IMR-90 (cell line): ENCODE data around the gene NAA10. TPM values are rescaled to one million over a fixed set of nuclear protein-coding genes. Genes with fewer than 3 reads are reported as not detected.

Source experiments
- ATAC-seq: fragments of 200-7000 bp; cut with Tn5 transposase; 2 replicates; pipeline ENCODE4 v1.9.1; 2020; ENCODE audit warnings: low read depth, mild to moderate bottlenecking, moderate library complexity
- BruUV-seq: library from RNA; stranded (reverse); fragments of 400-500 nt; replicated peaks from 2 replicates; lab custom pipeline; 2021; lab: Mats Ljungman, UMichigan
- CTCF ChIA-PET: fragments of 300-600 bp; formaldehyde crosslinking; extraction: SDS; loops from one replicate; lab custom pipeline; 2021; ENCODE audit warnings: antibody characterized with exemption; lab: Yijun Ruan, JAX
- POLR2A ChIA-PET: fragments of 300-600 bp; sonication (Branson Sonifier 250); formaldehyde crosslinking; loops from one replicate; lab custom pipeline; 2022; ENCODE audit warnings: antibody characterized with exemption; ENCODE audit not compliant: unreplicated experiment; lab: Charles Lee
- DNase-seq: peaks from one replicate; pipeline ENCODE4 v3.0.0; 2013
- H2AFZ ChIP-seq: replicated peaks from 2 replicates; pipeline ENCODE3; 2013; ENCODE audit warnings: low read length, mild to moderate bottlenecking; ENCODE audit not compliant: poor library complexity
- H2AK5ac ChIP-seq: 2 replicates; pipeline ENCODE4 v1.6.1; 2013; ENCODE audit warnings: low read depth, low read length, inconsistent platforms
- H2AK9ac ChIP-seq: replicated peaks from 2 replicates; pipeline ENCODE3; 2013; ENCODE audit warnings: mild to moderate bottlenecking, low read depth, low read length, moderate library complexity; ENCODE audit not compliant: poor library complexity
- H2BK120ac ChIP-seq: 2 replicates; pipeline ENCODE4 v1.6.1; 2013; ENCODE audit warnings: low read depth, low read length, inconsistent platforms
- H2BK15ac ChIP-seq: 3 replicates; pipeline ENCODE4 v1.6.1; 2013; ENCODE audit warnings: low read depth, low read length, inconsistent platforms
- H2BK20ac ChIP-seq: 2 replicates; pipeline ENCODE4 v1.6.1; 2013; ENCODE audit warnings: low read depth, mild to moderate bottlenecking, inconsistent platforms, low read length, moderate library complexity
- H2BK5ac ChIP-seq: 2 replicates; pipeline ENCODE4 v1.6.1; 2013; ENCODE audit warnings: mild to moderate bottlenecking, low read depth, low read length, inconsistent platforms; ENCODE audit not compliant: poor library complexity, severe bottlenecking
- H3K14ac ChIP-seq: replicated peaks from 2 replicates; pipeline ENCODE4 v1.6.1; 2013; ENCODE audit warnings: low read depth, low read length, inconsistent platforms
- H3K18ac ChIP-seq: 2 replicates; pipeline ENCODE4 v1.6.1; 2013; ENCODE audit warnings: low read depth, low read length, control low read depth
- H3K23ac ChIP-seq: 2 replicates; pipeline ENCODE4 v1.6.1; 2013; ENCODE audit warnings: low read depth, low read length, inconsistent platforms
- H3K27ac ChIP-seq: 2 replicates; pipeline ENCODE4 v1.5.1; 2013; ENCODE audit warnings: mild to moderate bottlenecking, control low read depth, low read length; ENCODE audit not compliant: insufficient read depth
- H3K27me3 ChIP-seq: 2 replicates; pipeline ENCODE4 v1.6.1; 2013; ENCODE audit warnings: low read length; ENCODE audit not compliant: control insufficient read depth, insufficient read depth
- H3K36me3 ChIP-seq: 2 replicates; pipeline ENCODE4 v1.6.1; 2013; ENCODE audit warnings: low read length, mixed read lengths; ENCODE audit not compliant: control insufficient read depth, insufficient read depth
- H3K4ac ChIP-seq: 2 replicates; pipeline ENCODE4 v1.6.1; 2013; ENCODE audit warnings: low read depth, low read length, inconsistent platforms
- H3K4me1 ChIP-seq: 2 replicates; pipeline ENCODE4 v1.6.1; 2013; ENCODE audit warnings: low read length, mixed read lengths; ENCODE audit not compliant: control insufficient read depth, insufficient read depth
- H3K4me2 ChIP-seq: 2 replicates; pipeline ENCODE4 v1.6.1; 2013; ENCODE audit warnings: low read depth, mild to moderate bottlenecking, control low read depth, low read length, moderate library complexity
- H3K4me3 ChIP-seq: 2 replicates; pipeline ENCODE4 v1.5.1; 2013; ENCODE audit warnings: low read depth, mild to moderate bottlenecking, control low read depth, low read length, moderate library complexity; ENCODE audit not compliant: insufficient read depth
- H3K56ac ChIP-seq: 2 replicates; pipeline ENCODE4 v1.6.1; 2013; ENCODE audit warnings: low read length, inconsistent platforms; ENCODE audit not compliant: insufficient read depth; ENCODE audit errors: extremely low read depth
- H3K79me1 ChIP-seq, 2 experiments: 2 replicates each; pipeline ENCODE4 v1.6.1; 2013; ENCODE audit warnings: low read length in 2 of 2, inconsistent platforms in 1 of 2, low read depth in 1 of 2
- H3K9ac ChIP-seq: 2 replicates; pipeline ENCODE4 v1.6.1; 2013; ENCODE audit warnings: low read depth, low read length, control low read depth
- H3K9me1 ChIP-seq: 2 replicates; pipeline ENCODE4 v1.6.1; 2013; ENCODE audit warnings: low read length, inconsistent platforms; ENCODE audit not compliant: insufficient read depth
- H3K9me3 ChIP-seq: 2 replicates; pipeline ENCODE4 v1.6.1; 2013; ENCODE audit warnings: low read length; ENCODE audit not compliant: control insufficient read depth, insufficient read depth
- H4K20me1 ChIP-seq: 2 replicates; pipeline ENCODE4 v1.6.1; 2013; ENCODE audit warnings: low read length, inconsistent platforms; ENCODE audit not compliant: insufficient read depth
- H4K5ac ChIP-seq: 2 replicates; pipeline ENCODE4 v1.6.1; 2013; ENCODE audit warnings: mild to moderate bottlenecking, low read depth, low read length, control low read depth
- H4K8ac ChIP-seq, 2 experiments: 2 replicates each; pipeline ENCODE4 v1.6.1; 2013; ENCODE audit warnings: low read depth in 2 of 2, low read length in 2 of 2, control low read depth in 1 of 2, inconsistent platforms in 1 of 2
- H4K91ac ChIP-seq: 2 replicates; pipeline ENCODE4 v1.6.1; 2013; ENCODE audit warnings: low read depth, low read length, inconsistent platforms; ENCODE audit not compliant: insufficient read depth
- MAZ ChIP-seq: IDR thresholded peaks from 2 replicates; pipeline ENCODE4 v1.6.1; 2012; ENCODE audit warnings: low read depth, mild to moderate bottlenecking, low read length, improper control_type of control experiment, moderate library complexity, borderline replicate concordance
- USF2 ChIP-seq: fragments of 150-350 bp; IDR thresholded peaks from 2 replicates; pipeline ENCODE4 v1.6.1; 2017; ENCODE audit warnings: mild to moderate bottlenecking, antibody characterized with exemption, low read length, low read depth
- WGBS, 2 experiments: methylation state at CpG; one replicate each; pipeline versions ENCODE4 v1.1.5 to v1.1.7; 2013; ENCODE audit warnings: missing lambda C conversion rate in 2 of 2; ENCODE audit not compliant: insufficient read length in 1 of 2; ENCODE audit errors: extremely low coverage in 2 of 2; 5-methylcytosine and 5-hydroxymethylcytosine counted together
- dilution Hi-C: fragments of 300-500 bp; cut with HindIII; formaldehyde crosslinking; loops from one replicate; pipeline ENCODE4 v1.14.3; 2018; ENCODE audit warnings: low sequenced_read_pairs; ENCODE audit not compliant: unreplicated experiment
- in situ Hi-C: fragments of 300-500 bp; cut with MboI; formaldehyde crosslinking; loops from 3 replicates; pipeline ENCODE4 v1.14.3; 2019; ENCODE audit warnings: low sequenced_read_pairs, inconsistent platforms, mixed read lengths
- intact Hi-C: fragments of 100-400 bp; cut with micrococcal nuclease; formaldehyde crosslinking; loops from 2 replicates; pipeline ENCODE4 v1.10.0; 2022
- microRNA-seq, 2 experiments: library from miRNA; stranded (forward) in 1 of 2; unstranded in 1 of 2; fragments of 10-50 nt in 1 of 2; fragments of <30 nt in 1 of 2; gene quantifications in 1 of 2; microRNA quantifications in 1 of 2; one replicate each; pipeline versions ENCODE3 to v1.1.0; 2013 to 2020; ENCODE audit not compliant: insufficient read depth in 1 of 2, insufficient read length in 1 of 2, unreplicated experiment in 1 of 2
- polyA plus RNA-seq, 3 experiments: library from polyadenylated mRNA; depleted of rRNA; stranded (reverse); fragments of >200 nt; gene quantifications; 2 replicates each; pipeline ENCODE4 v1.2.3, GENCODE V29; 2012; ENCODE audit warnings: low replicate concordance in 1 of 3
- small RNA-seq, 5 experiments: library from RNA; depleted of rRNA; stranded (forward); fragments of <200 nt; gene quantifications; one replicate each; pipeline ENCODE3, GENCODE V24; 2012
- total RNA-seq: library from RNA; depleted of rRNA; stranded (reverse); fragments of >200 nt; gene quantifications from 2 replicates; pipeline ENCODE4 v1.2.3, GENCODE V29; 2012; rRNA removed

The NAA10 gene
- total and polyA plus RNA-seq, 2 of the 4 experiments (the other 2 are of a cell fraction): 98.6 to 172 TPM

GRCh38 chrX:153879741-153880439 is 54.9 kb downstream of the NAA10 start:
- no peak overlapping the region for H2BK15ac ChIP-seq
- POLR2A ChIA-PET: no interaction called here
- intact Hi-C loops: no loop called here
- H3K36me3 ChIP-seq: no peaks in the 10 kb centered on the region
- no peak overlapping the region for H2AFZ ChIP-seq
- H4K91ac ChIP-seq: no peak overlapping the region
- H4K5ac ChIP-seq: no peak overlapping the region
- H3K79me1 ChIP-seq: no peaks in the 10 kb centered on the region
- H3K27me3 ChIP-seq: peaks cover 43% of the 10 kb centered on the region
- H2BK20ac ChIP-seq: no peak overlapping the region
- H3K18ac ChIP-seq: no peak overlapping the region
- H3K4me2 ChIP-seq: no peak overlapping the region
- no peak overlapping the region for H3K56ac ChIP-seq
- H3K9me1 ChIP-seq: no peaks in the 10 kb centered on the region
- in situ Hi-C loops: no loop called here
- H4K8ac ChIP-seq: no peak overlapping the region
- no peak for ATAC-seq
- H2AK5ac ChIP-seq: no peak overlapping the region
- no peak overlapping the region for H3K27ac ChIP-seq
- H4K20me1 ChIP-seq: no peaks in the 10 kb centered on the region
- no peak overlapping the region for H3K23ac ChIP-seq
- WGBS, 2 experiments: 47% methylated on average over 5 of the region's 12 CpGs; no CpG with 5 or more reads in 1 of the 2 experiments
- dilution Hi-C loops: no loop called here
- no peak for TF ChIP-seq MAZ
- TF ChIP-seq USF2: no peak
- no TSS peak for BruUV-seq
- no peak overlapping the region for H3K14ac ChIP-seq
- no peak overlapping the region for H3K4me3 ChIP-seq
- H2BK120ac ChIP-seq: no peak overlapping the region
- H3K4ac ChIP-seq: no peak overlapping the region
- DNase-seq: no peak
- H3K9ac ChIP-seq: no peak overlapping the region
- CTCF ChIA-PET: no interaction called here
- H3K9me3 ChIP-seq: no peaks in the 10 kb centered on the region
- H2BK5ac ChIP-seq: no peak overlapping the region
- H3K4me1 ChIP-seq: no peaks in the 10 kb centered on the region
- H2AK9ac ChIP-seq: no peak overlapping the region

Small RNA genes within 50 kb of the gene (microRNA-seq; reads per million reads assigned to microRNA genes)
- 0 reads per million in 2 experiments for gene MIR3202-1 (ENCODE audit: insufficient read depth in 1 of 2, insufficient read length in 1 of 2, unreplicated experiment in 1 of 2)
- gene MIR3202-2 (ENCODE audit: unreplicated experiment): not detected

Small RNA genes within 50 kb of the gene (small RNA-seq; reads per million reads assigned to genes)
- gene MIR3202-1: 0 reads per million in 5 experiments

Other genes with a start within 250 kb of the NAA10 start
- gene SLC6A8, start 247.1 kb downstream of the NAA10 start, total RNA-seq: 6.7 and 7.2 TPM in 2 replicates
- 21.1 and 25.5 TPM in 2 replicates for gene SLC6A8, start 247.1 kb downstream of the NAA10 start, polyA plus RNA-seq (2012; rRNA removed)
- 166 and 244 TPM in 2 replicates for gene BCAP31, start 210.7 kb downstream of the NAA10 start, total RNA-seq
- gene BCAP31, start 210.7 kb downstream of the NAA10 start, polyA plus RNA-seq (2012; rRNA removed): 125 and 131 TPM in 2 replicates
- gene ABCD1, start 210.2 kb downstream of the NAA10 start, total RNA-seq: 4.3 and 4.7 TPM in 2 replicates
- 7.0 and 8.3 TPM in 2 replicates for gene ABCD1, start 210.2 kb downstream of the NAA10 start, polyA plus RNA-seq (2012; rRNA removed)
- 0.36 and 1.7 TPM in 2 replicates for gene PLXNB3, start 170.8 kb downstream of the NAA10 start, total RNA-seq
- 22.3 and 26.9 TPM in 2 replicates for gene PLXNB3, start 170.8 kb downstream of the NAA10 start, polyA plus RNA-seq (2012; rRNA removed)
- gene SRPK3, start 154.0 kb downstream of the NAA10 start, total RNA-seq: 0.36 and 0.56 TPM in 2 replicates
- 0.34 and 0.70 TPM in 2 replicates for gene SRPK3, start 154.0 kb downstream of the NAA10 start, polyA plus RNA-seq (2012; rRNA removed)
- gene IDH3G, start 140.7 kb downstream of the NAA10 start, total RNA-seq: 75.8 and 79.4 TPM in 2 replicates
- gene IDH3G, start 140.7 kb downstream of the NAA10 start, polyA plus RNA-seq (2012; rRNA removed): 85.7 and 95.0 TPM in 2 replicates
- gene SSR4, start 140.4 kb downstream of the NAA10 start, total RNA-seq: 118 and 141 TPM in 2 replicates
- gene SSR4, start 140.4 kb downstream of the NAA10 start, polyA plus RNA-seq (2012; rRNA removed): 480 and 481 TPM in 2 replicates
- gene PDZD4, start 104.5 kb downstream of the NAA10 start, total RNA-seq: under 0.01 and 0.28 TPM in 2 replicates
- gene PDZD4, start 104.5 kb downstream of the NAA10 start, polyA plus RNA-seq (2012; rRNA removed): 0.34 and 0.38 TPM in 2 replicates
- 0.36 and 0.56 TPM in 2 replicates for gene L1CAM, start 48.9 kb downstream of the NAA10 start, total RNA-seq
- 1.9 and 2.2 TPM in 2 replicates for gene L1CAM, start 48.9 kb downstream of the NAA10 start, polyA plus RNA-seq (2012; rRNA removed)
- gene AVPR2, start 30.4 kb downstream of the NAA10 start, total RNA-seq: not detected in 2 replicates
- not detected in 2 replicates for gene AVPR2, start 30.4 kb downstream of the NAA10 start, polyA plus RNA-seq (2012; rRNA removed)
- gene ARHGAP4, start 8.8 kb downstream of the NAA10 start, total RNA-seq: 0.18 and 0.28 TPM in 2 replicates
- 0.72 and 0.79 TPM in 2 replicates for gene ARHGAP4, start 8.8 kb downstream of the NAA10 start, polyA plus RNA-seq (2012; rRNA removed)
- gene RENBP, start 9.6 kb upstream of the NAA10 start, total RNA-seq: 0.18 TPM in 1 of 2 replicates, not detected in the other
- gene RENBP, start 9.6 kb upstream of the NAA10 start, polyA plus RNA-seq (2012; rRNA removed): 0.10 and 0.15 TPM in 2 replicates
- gene HCFC1, start 36.8 kb upstream of the NAA10 start, total RNA-seq: 3.2 and 4.4 TPM in 2 replicates
- 17.6 and 19.0 TPM in 2 replicates for gene HCFC1, start 36.8 kb upstream of the NAA10 start, polyA plus RNA-seq (2012; rRNA removed)
- gene TMEM187, start 37.7 kb upstream of the NAA10 start, total RNA-seq: 2.8 and 3.4 TPM in 2 replicates
- 6.2 and 6.3 TPM in 2 replicates for gene TMEM187, start 37.7 kb upstream of the NAA10 start, polyA plus RNA-seq (2012; rRNA removed)
- 31.9 and 33.3 TPM in 2 replicates for gene IRAK1, start 84.9 kb upstream of the NAA10 start, total RNA-seq
- gene IRAK1, start 84.9 kb upstream of the NAA10 start, polyA plus RNA-seq (2012; rRNA removed): 50.2 and 61.9 TPM in 2 replicates
- 8.4 and 10.8 TPM in 2 replicates for gene MECP2, start 162.7 kb upstream of the NAA10 start, total RNA-seq
- 9.7 and 10.1 TPM in 2 replicates for gene MECP2, start 162.7 kb upstream of the NAA10 start, polyA plus RNA-seq (2012; rRNA removed)
- gene OPN1LW, start 209.2 kb upstream of the NAA10 start, total RNA-seq: not detected in 2 replicates
- not detected in 2 replicates for gene OPN1LW, start 209.2 kb upstream of the NAA10 start, polyA plus RNA-seq (2012; rRNA removed)
- gene OPN1MW, start 247.6 kb upstream of the NAA10 start, total RNA-seq: not detected in 2 replicates
- not detected in 2 replicates for gene OPN1MW, start 247.6 kb upstream of the NAA10 start, polyA plus RNA-seq (2012; rRNA removed)